GM21360 (cell line): ENCODE measurements around the gene C10orf105.

ENCODE experiments used
- ATAC-seq: cut with Tn5 transposase; IDR thresholded peaks from one replicate; pipeline ENCODE4 v1.9.1; 2021; ENCODE audit warnings: mild to moderate bottlenecking, moderate library complexity; ENCODE audit not compliant: unreplicated experiment

The C10orf105 gene

DNA sequence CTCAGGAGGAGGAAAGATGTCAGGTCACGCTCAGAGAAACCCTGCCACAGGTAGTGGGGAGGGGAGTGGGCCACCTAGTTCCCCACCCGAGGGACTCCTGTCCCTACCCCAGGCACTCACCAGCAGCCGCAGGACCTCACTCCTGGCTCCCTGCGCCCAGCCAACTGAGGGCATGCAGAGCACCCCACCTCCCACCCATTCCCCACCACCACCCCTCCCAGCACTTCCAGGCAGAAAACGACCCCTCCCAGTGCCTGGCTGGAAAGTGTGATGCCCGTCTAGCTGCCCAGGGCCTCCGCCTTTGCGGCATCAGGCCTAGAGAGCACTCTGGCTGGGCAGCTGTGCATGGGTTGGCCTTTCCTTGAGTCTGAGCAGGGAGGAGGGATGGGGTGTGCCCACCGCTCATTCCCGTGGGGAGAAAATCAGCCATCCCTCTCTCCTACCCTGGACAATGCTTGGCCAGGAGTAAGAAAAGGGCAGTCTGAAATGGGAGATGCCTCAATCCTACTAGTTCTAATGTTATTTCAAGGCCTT lies 1.3 kb downstream of the C10orf105 start:
- no peak for ATAC-seq

DNA sequence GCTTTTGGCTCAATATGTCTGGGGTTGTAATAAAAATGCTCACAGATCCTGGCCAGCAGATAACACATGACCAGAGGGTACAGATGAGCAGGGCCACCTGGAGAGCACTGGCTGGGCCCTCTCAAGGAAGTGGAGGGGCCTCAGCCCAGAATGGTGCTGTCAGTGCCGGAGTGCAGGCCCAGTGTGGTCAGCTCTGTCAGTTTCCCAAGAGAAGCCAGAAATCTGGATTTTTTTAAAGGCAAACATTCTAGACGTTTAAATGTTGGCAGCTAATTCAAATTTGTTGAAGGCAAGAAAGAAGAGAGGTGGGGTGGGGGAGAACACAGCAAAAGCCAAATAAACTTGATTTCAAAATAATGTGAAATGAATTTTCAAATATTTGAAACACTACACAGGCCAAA lies 2.0 kb downstream of the C10orf105 start:
- no peak for ATAC-seq

DNA sequence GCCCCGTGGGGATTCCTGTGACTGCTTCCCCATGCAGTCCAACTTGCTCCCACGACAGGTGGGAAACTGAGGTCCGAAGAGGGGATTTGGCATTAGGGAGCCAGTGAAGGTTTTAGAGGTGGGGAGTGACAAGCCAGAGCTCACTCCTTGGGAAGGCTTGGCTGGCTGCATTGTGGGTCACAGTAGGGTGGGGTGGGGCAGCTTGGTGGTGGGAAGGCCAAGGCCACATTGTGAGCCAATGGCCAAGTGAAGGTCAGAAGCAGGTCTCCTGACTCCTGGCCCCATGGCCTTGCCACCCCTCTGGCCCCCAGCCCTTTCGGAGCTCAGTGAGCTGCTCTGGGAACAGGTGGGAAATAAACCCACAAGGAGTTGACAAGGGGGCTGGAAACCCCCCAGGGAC lies 2.5 kb downstream of the C10orf105 start:
- no peak for ATAC-seq

DNA sequence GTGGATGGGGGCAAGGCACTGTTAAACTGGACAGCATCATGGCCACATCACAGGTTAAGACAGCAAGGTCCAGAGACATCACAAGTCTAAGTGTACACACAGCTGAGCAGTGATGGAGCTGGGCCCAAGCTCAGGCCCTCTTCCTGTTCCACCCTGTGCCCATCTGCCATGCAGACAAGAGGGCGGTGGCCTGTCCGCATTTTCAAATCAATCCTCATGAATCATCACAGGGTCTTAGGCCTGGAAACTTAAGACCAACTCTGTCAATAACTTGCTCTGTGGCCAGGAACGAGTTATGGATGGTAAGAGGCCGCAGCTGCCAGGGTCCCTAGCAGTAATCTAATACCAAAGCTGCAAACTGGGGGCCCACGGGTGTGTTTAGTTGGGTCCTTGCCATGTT lies 3.2 kb downstream of the C10orf105 start:
- no peak for ATAC-seq

GRCh38 chr10:71715860-71716259 lies 3.7 kb downstream of the C10orf105 start:
- ATAC-seq: no peak

DNA sequence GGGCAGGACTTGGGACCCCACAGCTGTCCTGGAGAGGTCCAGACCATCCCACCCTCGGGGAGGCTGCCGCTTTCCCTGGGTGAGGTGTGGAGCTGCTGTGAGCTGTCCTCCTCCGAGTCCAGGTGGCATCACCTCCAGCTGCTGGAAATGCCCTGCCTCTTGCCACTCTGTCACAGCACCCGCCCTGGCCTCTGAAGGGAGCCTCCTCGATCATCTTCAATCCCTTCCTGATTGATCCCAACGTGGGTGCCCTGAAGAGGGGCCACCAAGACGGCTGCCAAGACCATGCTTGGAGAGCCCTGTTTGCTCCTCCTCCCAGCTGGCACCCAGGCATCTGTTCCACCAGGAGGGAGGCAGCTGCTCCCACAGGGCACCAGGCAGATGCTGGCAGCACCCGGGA lies 4.6 kb downstream of the C10orf105 start:
- no peak for ATAC-seq

DNA sequence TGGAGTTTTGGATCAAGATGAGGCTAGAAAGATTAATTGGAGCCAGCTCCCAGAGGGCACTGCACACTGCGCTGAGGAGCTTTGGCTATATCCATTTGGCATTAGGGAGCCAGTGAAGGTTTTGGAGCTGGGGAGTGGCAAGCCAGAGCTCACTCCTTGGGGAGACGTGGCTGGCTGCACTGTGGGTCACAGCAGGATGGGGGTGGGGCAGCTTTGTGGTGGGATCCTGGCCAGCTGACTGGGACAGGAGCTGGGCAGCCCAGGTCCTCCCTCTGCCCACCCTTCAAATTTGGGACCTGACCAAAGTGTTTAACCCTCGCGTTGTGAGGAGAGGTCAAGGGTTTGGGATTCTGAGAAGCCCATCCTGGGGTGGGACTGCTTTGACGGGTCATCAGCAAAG lies 5.0 kb downstream of the C10orf105 start:
- no peak for ATAC-seq

DNA sequence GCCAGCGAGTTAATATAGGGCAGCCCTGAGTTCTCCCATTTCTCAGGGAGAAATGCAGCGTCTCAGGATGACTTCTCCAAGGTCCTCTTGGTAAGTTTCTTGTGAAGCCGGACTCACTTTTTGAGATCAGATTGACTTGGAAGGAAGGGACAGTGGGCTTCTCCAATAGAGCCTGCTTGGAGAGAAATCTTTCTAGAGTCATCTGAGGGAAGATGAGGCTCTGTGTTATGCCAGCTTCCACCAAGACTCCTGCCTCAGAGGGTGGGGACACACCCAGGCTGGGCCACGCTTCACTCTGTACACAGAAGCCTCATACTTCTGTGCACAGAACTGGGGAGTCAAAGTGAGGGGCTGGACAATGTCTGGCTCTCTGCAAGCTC lies 5.6 kb downstream of the C10orf105 start:
- no peak for ATAC-seq

DNA sequence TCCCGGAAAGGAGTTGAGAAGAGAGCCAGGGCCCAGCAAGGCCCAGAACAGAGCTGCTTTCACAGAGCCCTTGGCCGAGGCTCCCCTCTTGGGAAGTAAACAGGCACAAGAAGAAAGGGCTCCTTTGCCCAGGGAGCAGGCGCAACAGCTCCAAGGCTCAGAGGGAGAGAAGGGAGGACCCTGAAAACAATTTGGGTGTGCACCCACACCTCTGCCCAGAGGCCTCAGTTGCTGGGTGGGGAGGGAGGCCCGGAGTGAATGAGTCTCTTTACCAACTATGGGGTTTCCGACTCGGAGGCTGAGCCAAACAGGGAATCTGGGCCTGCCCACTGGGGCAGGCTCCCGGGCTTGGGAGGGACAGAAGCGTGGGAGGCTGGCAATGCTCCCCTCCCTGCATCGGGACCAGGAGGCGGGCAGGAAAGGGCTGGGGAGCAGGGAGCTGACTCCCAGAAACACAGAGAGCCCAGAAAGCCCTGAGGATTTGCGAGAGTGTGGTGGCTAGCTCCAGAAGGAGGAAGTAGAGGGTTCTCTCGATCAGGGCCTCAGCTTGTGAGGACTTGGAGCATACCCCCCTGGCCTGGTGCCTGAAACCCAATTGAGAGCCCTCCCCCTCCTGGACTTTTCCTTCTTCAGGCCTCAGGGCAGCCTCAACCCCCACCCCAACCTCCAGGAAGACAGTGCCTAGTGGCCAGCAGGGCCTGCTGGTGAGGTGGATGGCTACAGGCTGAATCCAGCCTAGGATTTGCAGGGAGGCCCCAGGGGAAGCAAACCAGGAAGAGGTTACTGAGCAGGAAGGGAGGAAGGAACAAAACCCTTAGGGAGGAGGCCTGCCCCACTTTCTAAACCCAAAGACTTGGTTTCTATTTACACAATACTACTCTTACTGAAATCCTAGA lies 6.2 kb downstream of the C10orf105 start:
- ATAC-seq: no peak

DNA sequence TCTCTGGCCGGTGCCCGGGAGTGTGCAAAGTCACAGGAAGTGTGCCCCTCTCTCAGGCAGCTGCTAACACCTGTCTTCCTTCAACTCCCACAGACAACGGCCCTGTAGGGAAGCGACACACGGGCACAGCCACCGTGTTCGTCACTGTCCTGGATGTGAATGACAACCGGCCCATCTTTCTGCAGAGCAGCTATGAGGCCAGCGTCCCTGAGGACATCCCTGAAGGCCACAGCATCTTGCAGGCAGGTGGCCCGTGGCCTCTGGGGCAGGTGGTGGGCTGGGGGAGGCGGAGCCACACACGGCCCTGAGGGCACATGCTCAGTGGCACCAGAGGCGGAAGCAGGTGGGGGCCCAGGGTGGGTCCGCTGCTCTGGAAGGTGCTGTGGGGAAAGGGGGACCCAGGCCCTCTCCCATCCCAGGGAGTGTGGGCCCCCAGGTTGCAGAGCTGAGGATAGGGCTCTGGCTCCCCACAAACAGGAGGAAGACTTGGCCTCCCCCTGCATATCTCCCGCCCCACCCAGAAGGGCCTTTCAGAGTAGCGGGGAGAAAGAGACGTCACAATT lies 6.9 kb downstream of the C10orf105 start:
- ATAC-seq: no peak

- no peak for ATAC-seq
These were observed 7.4 kb downstream of the C10orf105 start for GRCh38 chr10:71712170-71712569.

GRCh38 chr10:71711052-71711623 lies 8.4 kb downstream of the C10orf105 start:
- ATAC-seq: no peak

DNA sequence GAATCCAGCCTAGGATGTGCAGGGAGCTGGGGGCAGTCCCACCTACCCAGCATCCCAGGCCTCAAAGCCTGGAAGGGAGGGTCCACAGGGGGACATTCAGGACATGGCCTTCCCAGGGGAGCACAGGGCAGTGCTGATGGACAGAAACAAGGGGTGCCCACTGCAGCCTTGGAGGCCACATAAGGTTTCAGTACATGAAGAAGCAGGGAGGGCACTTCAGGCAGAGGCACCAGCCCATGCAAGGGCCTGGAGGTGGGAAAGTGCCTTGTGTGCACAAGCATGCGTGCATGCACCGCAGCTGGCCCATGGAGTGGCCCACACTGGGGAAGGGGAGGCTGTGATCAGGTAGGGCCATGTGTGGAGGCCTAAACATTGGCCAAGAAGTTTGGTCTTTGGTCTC lies 9.1 kb downstream of the C10orf105 start:
- no peak for ATAC-seq

GRCh38 chr10:71708897-71709882 lies 10.4 kb downstream of the C10orf105 start:
- no peak for ATAC-seq

GRCh38 chr10:71708301-71708703 lies 11.3 kb downstream of the C10orf105 start:
- ATAC-seq: no peak

DNA sequence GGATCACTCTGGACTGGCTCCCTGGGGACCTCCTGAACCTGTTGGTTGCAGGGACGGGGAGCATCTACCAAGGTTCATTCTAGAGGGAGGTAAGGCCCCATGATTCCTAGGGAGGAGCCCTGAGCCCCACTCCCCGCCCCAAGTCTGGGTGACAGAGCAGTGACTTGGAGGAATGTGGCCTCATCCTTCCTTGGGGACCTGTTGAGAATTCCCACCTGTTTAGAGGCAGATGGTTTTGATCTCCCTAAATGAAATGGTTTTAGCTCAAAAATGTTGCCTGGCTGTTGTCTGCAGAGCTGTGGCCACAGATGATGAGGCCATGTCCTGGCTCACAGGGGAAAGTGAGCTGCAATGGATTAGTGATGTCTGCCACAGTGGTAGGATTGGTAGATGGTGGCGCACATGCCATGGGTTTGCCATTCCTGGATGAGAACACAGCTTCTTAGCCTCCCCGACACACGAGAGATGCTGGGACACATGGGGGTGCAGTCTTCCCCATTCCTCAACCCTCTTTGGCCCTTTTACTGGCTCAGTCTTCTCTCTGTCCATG lies 12.3 kb downstream of the C10orf105 start:
- no peak for ATAC-seq

- ATAC-seq: no peak
These were observed 13.1 kb downstream of the C10orf105 start for GRCh38 chr10:71706216-71707121.

GRCh38 chr10:71705582-71705981 lies 14.0 kb downstream of the C10orf105 start:
- ATAC-seq: no peak

- ATAC-seq: no peak
These were observed 14.8 kb downstream of the C10orf105 start for GRCh38 chr10:71704816-71705215.
